GM06990 (cell line): ENCODE measurements around the gene RPH3AL.

Experiments
- DNase-seq: peaks from one replicate; pipeline ENCODE4 v3.0.0-alpha.2; 2011; ENCODE audit not compliant: insufficient read length; ENCODE audit errors: extremely low read depth
- H3K27me3 ChIP-seq: replicated peaks from 2 replicates; pipeline ENCODE4 v1.6.0; 2011; ENCODE audit warnings: low read length; ENCODE audit not compliant: control insufficient read depth, insufficient read depth
- H3K36me3 ChIP-seq: 2 replicates; pipeline ENCODE4 v1.5.1; 2011; ENCODE audit warnings: low read length; ENCODE audit not compliant: control insufficient read depth, insufficient read depth
- H3K4me3 ChIP-seq: replicated peaks from 2 replicates; pipeline ENCODE4 v1.5.1; 2011; ENCODE audit warnings: low read depth, mild to moderate bottlenecking, control low read depth, low read length
- CTCF ChIP-seq: IDR thresholded peaks from 2 replicates; pipeline ENCODE4 v1.5.1; 2011; ENCODE audit warnings: low read length, control low read depth, mild to moderate bottlenecking, inconsistent platforms; ENCODE audit not compliant: insufficient read depth, poor library complexity, severe bottlenecking

Gene RPH3AL

GRCh38 chr17:250487-251300 lies 101.9 kb downstream of the RPH3AL start:
- TF ChIP-seq CTCF: no peak
- no peaks in the 10 kb centered on the region for H3K36me3 ChIP-seq
- no peaks in the 10 kb centered on the region for H3K27me3 ChIP-seq
- no peak overlapping the region for H3K4me3 ChIP-seq
- DNase-seq: no peak

DNA sequence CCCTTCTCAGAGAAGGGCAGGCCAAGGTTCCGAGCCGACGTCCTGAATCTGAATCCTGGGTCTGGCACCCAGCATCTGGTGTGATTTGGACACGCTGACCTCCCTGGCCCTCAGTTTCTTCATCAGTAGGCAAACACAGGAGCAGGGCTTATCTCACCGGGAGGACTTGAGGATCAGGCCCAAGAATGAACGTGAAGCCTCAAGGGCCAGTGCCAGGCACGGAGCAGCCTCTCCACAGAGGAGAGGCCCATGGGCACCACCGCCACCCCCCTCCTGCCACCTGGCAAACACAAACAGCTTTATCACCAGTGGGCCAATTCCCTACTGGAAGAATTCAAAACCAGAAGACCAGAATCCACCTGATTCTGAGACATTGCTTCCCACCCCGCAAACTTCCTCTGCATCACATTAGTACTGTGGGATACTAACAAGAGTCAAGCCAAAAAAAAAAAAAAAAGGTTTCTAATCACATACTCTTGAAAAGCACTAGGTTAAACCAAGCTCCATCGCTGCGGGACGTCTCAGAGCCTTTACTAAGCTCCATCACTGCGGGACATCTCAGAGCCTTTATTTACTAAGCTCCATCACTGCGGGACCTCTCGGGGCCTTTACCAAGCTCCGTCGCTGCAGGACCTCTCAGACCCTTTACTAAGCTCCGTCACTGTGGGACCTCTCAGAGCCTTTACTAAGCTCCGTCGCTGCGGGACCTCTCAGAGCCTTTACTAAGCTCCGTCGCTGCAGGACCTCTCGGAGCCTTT lies 103.2 kb downstream of the RPH3AL start:
- TF ChIP-seq CTCF: no peak
- no peaks in the 10 kb centered on the region for H3K36me3 ChIP-seq
- DNase-seq: no peak
- H3K4me3 ChIP-seq: no peak overlapping the region
- no peaks in the 10 kb centered on the region for H3K27me3 ChIP-seq

GRCh38 chr17:248337-249235 lies 104.0 kb downstream of the RPH3AL start:
- Histone ChIP-seq H3K4me3 (no peak overlapping the region), H3K36me3 (no peaks in the 10 kb centered on the region), H3K27me3 (no peaks in the 10 kb centered on the region)
- TF ChIP-seq CTCF: no peak
- no peak for DNase-seq

- Histone ChIP-seq H3K36me3 (no peaks in the 10 kb centered on the region), H3K4me3 (no peak overlapping the region), H3K27me3 (no peaks in the 10 kb centered on the region)
- no peak for DNase-seq
- no peak for TF ChIP-seq CTCF
Observed at GRCh38 chr17:247767-248166, 104.8 kb downstream of the RPH3AL start.

DNA sequence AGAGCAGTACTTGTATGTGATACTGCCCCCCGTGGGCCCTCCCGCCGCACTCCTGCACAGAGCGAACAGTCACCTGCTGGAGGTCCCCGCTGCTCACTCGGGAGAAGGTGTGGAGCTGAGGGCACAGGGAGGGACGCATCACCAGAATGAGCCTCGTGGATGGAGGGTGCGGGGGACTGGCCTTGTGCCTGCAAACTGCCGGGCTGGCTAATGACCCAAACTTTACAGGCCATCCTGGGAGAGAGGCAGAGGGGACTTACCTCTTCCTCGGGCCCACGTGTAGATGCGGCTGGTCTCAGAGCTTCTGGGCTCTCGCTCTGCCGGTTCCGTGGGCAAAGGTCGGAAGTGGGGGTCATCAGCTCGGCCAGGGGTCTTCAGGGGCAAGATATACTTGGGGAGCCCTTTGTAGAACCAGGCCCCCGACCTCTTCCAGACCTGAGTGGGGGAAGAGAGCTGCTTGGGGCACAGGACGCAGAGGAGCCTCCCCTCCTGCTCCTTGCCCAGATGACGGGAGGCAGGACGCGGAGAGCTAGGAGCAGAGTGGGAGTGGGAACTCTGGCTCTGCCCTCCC lies 105.7 kb downstream of the RPH3AL start:
- Histone ChIP-seq H3K27me3 (no peaks in the 10 kb centered on the region), H3K36me3 (no peaks in the 10 kb centered on the region), H3K4me3 (no peak overlapping the region)
- no peak for DNase-seq
- no peak for TF ChIP-seq CTCF
